ENCODE data around the gene OR52D1.

OR52D1 gene

DNA sequence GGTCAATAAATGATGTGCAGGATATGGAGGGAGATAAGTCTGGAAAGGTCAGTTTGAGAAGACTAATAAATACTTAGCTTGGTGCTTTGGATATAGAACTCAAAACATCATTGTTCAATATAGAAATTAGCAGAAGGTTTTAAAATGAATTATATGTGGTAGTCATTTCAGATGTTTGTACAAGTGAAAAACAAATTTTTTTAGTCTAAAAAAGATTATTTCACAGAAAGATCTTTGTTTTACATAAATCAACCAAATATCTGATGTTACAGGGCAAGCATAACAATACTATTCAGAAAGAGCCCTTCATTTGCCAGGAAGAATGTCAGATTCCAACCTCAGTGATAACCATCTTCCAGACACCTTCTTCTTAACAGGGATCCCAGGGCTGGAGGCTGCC lies at the start of gene OR52D1:
Gene OR52D1, plus strand, starts transcription at position 301 of the 400 bp plus-strand sequence. Its CDS starts 22 bp downstream, at position 323.
- no peak for DNase-seq (ENCODE audit: low read depth in 2 of 2)

DNA sequence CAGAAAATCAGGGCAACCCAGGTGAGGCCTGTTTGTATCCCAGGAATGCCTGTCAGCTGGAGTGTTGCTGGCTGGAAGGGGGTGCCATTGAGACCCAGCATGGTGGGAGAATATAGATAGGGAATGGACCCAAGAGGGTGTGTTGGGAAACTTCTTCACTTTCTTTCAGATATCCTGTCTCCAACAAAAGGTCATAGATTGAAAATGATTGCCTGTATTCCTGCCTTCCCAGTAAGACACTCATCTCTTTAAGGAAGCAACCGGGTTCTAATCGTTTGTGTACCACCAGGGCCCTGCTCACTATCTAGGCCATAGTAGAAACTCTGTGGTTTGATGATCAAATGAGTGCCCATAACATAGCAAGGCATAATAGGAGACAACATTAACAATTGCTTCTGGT lies 47.1 kb upstream of the OR52D1 start, which contains the start of gene OR51I1:
Gene OR51I1, minus strand, starts transcription at position 101 of the 400 bp plus-strand sequence. Its CDS starts 0 bp downstream, at position 101.
- DNase-seq (ENCODE audit: low read depth in 2 of 2) = no peak

DNA sequence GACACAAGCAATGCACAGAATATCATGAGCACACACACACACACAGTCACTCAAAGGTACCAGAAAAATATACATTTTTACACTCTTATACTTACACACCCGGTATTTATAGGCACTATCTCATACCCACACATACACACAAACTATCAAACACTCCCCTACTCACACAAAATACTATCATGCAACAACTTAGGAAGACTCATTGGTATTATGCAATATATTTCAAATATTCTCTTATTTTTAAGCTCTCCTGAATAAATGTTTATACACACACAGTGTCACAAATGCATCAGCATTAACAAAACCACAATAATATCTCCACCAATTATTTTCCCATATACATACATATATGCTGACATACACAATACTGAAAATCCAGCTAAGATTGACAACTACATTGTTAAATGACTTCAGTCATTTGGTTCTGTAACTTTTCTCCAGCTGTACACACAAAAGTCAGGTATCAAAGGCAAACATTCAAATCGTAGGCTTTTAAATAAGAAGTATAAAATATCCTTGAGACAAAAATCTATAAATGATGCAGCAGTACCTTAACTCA lies 44.6 kb upstream of the OR52D1 start:
- no peak for DNase-seq (ENCODE audit: low read depth in 2 of 2)

DNA sequence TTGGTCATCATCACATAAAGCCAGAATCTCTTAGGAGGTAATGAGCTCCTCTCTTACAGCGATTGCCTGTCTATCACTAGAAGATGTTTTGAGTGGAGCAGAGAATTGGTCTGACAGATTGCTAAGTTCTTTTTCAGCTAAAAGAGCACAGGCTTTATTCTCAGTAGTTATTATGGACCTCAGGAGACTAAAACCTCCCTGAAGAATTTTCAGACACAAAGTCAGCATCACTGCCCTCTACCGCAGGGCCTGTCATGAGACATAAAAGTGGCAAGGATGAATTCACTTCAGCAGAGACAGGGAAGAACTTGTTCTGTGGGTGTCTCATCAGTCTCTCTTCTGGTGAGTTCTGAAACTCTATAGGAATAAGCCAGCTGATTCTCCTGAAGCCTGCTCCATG lies 39.5 kb upstream of the OR52D1 start, which contains the start of gene OR51I2:
Gene OR51I2, plus strand, starts transcription at position 301 of the 400 bp plus-strand sequence. CDS start 4,166 bp downstream, outside the sequence.
- no peak for DNase-seq (ENCODE audit: low read depth in 2 of 2)

DNA sequence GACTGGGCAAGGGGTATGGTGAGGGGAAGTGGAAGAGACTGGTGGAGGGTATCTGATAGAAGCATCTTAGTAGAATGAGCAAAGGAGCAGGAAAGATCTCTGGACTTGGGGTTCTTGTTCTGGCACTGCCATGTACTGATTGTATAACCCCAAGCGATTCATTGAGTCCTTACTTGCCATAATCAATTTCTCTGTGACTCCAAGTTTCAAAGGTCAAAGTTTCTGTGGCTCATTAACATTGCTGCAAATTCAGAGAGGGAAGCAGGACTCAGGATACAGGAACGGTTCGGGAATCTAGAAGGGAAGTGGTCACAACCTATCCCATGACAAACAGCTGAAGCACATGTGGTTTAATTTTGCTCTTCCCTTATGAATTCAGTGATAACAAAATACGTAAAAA lies 39.1 kb upstream of the OR52D1 start:
- DNase-seq (ENCODE audit: low read depth in 2 of 2) = no peak

DNA sequence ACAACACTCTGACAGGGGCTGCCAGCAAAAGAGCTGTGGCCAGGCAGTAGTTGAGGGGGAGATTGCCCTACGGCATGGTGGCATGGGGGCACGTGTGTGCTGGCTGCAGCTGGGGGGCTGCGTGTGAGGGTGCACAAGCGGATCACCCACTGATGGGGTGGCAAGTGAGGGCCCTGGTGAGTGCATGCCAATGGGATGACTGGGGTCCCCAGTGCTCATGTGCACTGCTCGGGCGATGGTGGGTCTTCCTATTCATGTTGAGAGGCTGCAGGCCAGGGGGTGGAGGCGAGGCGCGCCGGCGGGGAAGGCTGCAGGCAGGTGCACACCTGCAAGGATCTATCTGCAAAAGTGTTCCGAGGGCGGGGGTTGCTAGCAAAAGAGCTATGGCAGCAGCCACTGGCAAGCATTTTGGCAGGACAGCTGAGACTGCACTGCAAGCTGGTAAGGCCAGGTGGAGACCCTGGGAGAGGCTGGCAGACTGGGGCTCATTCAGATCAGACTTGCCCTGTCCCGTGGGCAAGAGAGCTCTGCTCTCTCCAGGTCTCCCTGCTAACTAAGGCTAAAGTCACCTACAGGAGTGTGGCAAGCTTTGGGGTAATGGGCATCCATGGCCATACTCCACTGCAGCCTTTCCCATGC lies 27.4 kb upstream of the OR52D1 start:
- no peak for DNase-seq (ENCODE audit: low read depth in 2 of 2)

DNA sequence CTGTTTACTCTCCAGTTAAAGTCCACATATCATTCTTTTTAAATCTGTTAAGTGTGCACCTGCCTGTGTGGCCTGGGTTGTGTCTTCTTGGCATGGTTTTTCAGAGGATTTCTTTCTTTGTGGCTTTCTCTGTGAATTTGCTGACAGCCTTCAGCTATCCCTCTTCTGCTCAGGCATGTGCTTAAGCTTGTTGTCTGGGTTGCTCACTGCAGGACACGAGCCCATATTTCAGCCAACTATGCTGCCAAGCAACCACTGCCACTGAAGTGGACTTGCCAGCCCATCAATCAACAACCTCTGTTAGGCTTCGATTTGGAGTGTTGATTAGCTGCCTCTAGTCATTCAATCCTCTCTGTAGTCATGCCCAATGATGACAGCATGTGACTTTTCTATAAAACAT lies 21.0 kb upstream of the OR52D1 start:
- DNase-seq (ENCODE audit: low read depth in 2 of 2) = no peak

DNA sequence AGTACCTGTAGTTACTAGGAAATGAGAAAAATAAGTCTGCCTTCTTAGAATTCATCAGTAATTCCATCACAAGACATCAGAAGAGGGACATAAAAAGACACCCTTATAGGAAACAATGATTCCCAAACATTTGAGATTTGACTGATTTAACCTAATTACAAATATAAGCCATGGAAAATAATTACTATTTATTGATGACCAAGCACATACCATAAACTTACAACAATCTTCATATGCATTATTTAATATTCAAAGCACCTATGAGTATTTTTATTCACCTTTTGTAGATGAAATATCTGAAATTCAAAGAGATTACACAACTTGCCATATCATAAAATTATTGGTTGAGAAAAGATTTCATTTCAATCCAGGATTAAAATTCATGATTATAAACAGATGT lies 14.6 kb upstream of the OR52D1 start:
- DNase-seq (ENCODE audit: low read depth in 2 of 2) = no peak

DNA sequence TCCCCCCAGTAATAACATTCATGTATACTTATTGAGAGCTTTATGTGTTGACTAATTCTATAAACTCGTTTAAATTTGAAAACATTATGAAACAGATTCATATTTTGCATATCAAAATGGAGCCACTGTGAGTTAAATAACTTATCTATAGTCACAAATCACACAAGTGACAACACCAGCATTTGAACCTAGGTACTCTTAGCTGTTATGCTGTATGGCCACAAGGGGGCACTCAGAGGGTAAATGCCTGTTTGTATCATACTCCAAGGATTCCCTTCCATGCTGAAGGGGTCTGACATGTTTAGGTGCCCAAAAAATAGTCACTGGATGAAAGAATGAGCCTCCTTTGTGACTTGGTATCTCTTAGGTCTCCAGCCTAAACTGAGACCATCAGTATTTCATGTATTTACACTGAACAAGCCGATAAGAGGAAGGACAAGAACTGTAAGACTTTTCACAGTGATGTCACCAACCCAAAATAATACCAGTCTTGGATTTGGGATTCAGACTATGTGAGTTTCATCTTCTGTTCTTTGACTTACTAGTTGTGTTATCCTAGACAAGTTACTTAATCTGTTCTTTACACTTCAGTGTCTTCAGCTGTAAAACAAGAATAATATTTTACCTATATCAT lies 12.2 kb upstream of the OR52D1 start:
- DNase-seq (ENCODE audit: low read depth in 2 of 2) = peak in 1 of 2 donors; percentile 5

DNA sequence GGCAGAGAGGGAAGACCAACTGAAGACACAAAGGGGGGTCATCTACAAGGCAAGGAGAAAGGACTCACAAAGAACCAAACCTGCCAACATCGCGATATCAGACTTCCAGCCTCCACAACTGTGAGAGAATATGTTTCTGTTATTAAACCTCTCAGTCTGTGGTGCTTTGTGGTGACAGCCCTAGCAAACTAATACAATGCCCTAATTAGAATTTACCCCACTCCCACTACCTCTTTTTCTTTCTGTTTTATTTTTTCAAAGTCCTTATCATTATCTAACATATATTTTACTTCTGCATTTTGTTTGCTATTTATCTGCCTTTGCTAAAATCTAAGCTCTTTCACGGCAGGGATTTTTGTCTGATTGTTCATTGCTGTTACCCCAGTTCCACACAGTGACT lies 2.5 kb upstream of the OR52D1 start:
- no peak for DNase-seq (ENCODE audit: low read depth in 2 of 2)

DNA sequence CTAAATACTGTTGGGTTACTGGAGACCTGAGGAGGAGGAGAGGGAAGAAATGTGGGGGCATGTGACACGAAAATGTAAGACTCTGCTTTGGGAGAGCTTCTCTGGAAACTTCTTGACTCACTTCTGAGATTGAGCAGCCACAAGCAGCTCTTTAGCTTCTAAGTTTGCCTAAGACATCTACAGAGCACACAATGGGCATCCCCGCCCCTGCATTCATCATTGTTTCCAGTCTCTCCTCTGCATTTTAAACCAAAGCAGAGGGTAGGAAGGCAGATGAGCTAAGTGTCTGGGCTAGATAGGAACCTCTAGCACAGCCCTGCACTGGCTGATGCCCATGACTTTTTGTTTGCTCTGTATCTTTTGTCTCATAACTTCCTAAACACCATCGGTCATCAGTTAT lies 2.1 kb upstream of the OR52D1 start:
- no peak for DNase-seq (ENCODE audit: low read depth in 2 of 2)

DNA sequence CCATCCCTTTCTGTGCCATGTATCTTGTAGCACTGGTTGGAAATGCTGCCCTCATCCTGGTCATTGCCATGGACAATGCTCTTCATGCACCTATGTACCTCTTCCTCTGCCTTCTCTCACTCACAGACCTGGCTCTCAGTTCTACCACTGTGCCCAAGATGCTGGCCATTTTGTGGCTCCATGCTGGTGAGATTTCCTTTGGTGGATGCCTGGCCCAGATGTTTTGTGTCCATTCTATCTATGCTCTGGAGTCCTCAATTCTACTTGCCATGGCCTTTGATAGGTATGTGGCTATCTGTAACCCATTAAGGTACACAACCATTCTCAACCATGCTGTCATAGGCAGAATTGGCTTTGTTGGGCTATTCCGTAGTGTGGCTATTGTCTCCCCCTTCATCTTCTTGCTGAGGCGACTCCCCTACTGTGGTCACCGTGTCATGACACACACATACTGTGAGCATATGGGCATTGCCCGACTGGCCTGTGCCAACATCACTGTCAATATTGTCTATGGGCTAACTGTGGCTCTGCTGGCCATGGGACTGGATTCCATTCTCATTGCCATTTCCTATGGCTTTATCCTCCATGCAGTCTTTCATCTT lies 414 bp downstream of the OR52D1 start:
- DNase-seq (ENCODE audit: low read depth in 2 of 2) = no peak

DNA sequence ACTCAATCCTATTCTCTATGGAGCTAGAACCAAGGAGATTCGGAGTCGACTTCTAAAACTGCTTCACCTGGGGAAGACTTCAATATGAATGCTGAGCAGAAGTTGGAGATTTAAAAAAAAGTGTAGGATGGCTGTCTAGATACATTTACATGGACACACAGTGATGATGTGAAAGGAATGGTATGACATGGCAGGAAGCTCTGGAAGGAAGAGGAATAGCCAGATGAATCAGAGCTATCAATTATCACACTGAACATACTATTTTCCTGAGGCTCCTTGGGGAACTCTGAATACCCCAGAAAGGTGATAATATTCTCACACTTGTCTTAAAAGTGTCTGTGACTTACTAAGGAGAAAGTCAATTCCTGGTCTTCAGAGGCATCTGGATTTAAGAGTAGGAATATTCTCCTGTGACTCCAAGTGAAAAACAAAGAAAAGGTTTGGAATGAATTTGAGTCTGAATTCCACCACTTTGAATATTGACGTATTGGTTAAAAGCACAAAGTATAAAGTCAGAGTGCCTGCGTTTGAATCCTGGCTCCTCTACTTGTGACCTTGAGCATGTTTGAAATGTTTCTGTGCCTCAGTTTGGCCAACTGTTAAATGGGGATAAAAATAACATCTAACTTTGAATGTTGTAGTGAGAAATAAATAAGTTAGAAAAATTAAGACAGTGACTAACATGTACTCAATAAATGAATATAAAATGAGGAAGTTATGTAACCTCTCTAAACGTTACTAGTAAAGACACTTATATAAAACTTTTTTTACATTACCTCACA lies 1.3 kb downstream of the OR52D1 start:
- DNase-seq (ENCODE audit: low read depth in 2 of 2) = no peak

DNA sequence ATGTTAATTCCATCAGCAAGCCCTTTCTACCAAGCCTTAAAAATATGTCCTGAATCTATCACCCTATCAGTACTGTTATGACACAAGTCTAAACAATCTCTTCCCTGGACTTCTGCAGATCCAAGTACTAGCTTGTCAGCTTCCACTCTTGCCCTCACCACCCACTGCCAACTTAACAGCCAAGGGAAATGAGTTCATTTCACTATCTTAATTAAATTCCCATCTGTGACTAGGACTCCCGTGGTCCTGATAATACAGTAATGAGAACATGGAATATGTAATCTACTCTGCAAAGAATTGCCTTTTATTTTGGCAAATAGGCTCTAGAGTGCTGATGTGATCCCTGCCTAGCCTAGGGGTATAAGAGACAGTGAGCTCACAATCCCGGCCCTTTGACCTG lies 11.2 kb downstream of the OR52D1 start:
- DNase-seq (ENCODE audit: low read depth in 2 of 2) = no peak

DNA sequence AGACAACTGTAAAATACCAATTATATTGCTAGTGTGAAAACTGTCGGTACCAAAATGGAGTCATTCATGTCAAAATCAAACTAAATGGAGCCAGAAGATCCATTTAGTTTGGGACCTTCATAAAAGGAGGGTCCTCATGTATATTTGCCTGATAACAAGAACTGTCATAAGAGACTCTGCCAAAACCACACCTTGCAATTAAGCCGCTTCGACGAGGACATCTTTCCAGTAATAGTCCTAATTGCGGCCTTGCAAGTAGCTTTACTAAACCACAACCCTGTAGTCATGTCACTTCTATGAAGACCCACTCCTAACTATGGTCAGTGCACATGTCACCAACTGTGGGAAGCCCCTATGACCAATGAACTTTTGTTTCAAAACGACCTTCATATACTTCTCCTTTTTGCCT lies 11.9 kb downstream of the OR52D1 start:
- DNase-seq (ENCODE audit: low read depth in 2 of 2) = no peak

DNA sequence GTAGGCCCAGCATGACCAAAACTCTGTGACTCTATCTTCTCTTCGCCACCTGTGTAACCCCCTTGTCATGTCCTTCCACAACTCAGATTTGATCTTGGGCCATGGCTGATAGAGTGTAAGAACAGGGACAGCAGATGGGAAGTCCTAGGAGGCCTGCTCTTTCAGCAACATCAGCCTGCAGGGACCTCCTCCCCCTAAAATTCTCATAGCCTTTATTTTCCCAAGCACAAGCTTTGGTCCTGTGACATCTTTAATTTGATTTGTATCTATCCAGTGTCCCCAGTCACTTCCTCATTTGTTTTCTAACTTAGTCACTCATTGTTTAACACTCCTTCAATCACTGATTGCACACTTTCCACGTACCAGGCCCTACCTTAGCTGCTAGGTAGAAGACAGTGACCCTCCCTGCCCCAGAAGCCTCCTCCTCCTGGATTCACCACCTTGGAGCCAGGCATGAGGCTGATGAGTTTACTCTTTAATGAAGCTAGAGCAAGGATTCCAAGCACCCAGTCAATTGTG lies 16.0 kb downstream of the OR52D1 start:
- DNase-seq (ENCODE audit: low read depth in 2 of 2) = no peak

DNA sequence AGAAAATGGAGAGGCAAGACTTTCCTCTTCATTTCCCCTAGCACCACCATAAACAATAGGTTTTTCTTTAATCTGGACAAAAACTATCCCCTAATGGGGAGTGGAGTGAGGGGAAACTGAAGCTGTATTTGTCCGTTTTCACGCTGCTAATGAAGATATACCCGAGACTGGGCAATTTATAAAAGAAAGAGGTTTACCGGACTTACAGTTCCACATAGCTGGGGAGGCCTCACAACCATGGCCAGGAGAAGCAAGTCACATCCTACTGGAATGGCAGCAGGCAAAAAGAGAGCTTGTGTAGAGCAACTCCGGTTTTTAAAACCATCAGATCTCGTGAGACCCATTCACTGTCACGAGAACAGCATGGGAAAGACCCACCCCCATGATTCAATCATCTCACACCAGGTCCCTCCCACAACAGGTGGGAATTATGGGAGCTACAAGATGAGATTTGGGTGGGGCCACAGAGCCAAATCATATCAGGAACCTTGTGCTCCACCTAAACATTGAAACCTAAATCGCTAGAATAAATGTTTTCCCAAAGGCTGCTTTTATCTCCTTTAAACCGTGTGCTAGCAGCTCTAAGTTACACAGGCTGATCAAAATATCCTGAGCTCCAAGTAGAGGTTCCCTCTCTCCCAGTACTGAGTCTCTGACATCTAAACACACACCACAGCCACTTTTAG lies 17.0 kb downstream of the OR52D1 start:
- DNase-seq (ENCODE audit: low read depth in 2 of 2) = no peak

DNA sequence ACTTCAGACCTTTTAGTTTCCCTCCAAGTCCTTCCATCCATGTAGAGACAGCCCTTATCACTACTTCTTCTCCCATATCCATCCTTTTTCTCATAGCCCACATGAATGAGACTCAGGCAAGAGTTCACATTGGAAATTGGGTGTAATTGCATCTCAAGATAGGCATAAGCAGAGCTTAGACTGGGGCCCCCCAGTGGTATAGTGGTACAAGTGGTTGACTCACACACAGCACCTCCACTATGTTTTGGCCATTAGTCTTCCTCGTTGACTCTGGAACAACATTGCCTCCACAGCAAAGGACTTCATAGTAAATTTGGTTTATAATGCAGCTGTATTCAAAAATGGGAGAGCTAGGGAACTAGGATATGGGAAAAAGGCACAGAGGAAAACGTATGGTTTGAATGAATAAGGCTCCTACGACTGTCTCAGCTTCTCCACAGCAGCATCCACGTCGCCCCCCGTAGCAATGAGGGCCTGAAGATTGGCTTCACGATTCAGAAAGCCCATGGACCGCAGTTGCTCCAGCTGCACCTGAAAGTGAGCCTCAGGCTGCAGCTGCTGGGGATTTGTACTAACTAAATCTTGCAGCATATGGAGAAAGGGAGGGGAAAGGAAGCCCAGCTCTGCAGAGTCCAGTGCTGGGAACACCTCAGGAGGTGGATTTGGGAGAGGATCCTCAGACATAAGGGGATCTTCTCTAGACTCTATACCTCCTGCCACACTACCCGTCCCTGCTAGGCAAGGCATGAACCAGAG lies 18.9 kb downstream of the OR52D1 start:
- DNase-seq (ENCODE audit: low read depth in 2 of 2) = no peak

DNA sequence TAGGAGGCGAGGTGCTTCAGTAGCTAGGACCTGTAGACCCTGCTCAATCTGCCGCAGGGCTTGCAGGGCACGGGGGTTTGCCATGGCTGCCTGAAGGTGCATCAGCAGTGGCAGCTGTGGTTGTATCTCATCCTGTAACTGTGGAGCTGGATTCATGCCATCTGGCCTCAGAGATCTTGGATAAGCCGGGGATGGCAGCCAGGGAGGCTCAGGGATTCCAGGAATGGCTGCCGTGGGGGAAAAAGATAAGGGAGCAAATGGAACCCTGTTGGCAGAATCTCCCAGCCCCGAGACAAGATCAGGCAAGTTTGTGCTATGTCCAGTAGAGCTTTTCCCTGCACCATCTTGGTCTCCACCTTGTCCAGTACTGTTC lies 19.4 kb downstream of the OR52D1 start:
- DNase-seq (ENCODE audit: low read depth in 2 of 2) = no peak

DNA sequence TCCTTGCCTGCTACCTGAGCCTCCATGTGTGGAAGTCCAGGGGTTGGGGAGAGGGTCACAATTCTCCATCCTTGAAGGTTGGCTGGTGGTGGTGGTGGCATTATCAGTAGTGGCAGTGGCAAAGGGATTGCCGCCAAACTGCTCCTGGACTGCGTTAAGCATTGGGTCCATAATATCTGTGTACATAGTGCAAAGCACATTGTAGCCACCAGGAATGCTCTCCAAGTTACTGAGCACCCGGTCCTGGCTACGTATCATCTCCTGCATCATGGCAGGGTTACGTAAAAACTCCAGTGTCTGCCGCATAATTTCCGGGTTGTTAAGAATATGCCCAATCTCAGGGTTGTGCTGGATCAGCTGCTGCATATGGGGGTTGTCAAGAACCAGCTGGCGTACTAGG lies 20.1 kb downstream of the OR52D1 start:
- DNase-seq (ENCODE audit: low read depth in 2 of 2) = no peak

Measured in stimulated activated CD4-positive, alpha-beta T cell treated with anti-CD3 and anti-CD28 coated beads, Interleukin-1b, Interleukin-23, amount 100 ng/mL, for 4 hours (primary cell).